Endothelial cell of umbilical vein (primary cell): ENCODE data around the gene VPS8. TPM values are rescaled to one million over a fixed set of nuclear protein-coding genes. Genes with fewer than 3 reads are reported as not detected.
A peak's percentile ranks its signal among the peaks of the same experiment; 100 is the strongest.

ENCODE experiments used
- BruUV-seq: library from RNA; stranded (reverse); fragments of 400-500 nt; replicated peaks from 2 replicates; lab custom pipeline; 2021; lab: Mats Ljungman, UMichigan
- CTCF ChIA-PET: fragments of 300-600, 350-600 bp; sonication (Branson Sonifier 250); formaldehyde crosslinking; loops from one replicate; lab custom pipeline; 2021; ENCODE audit warnings: antibody characterized with exemption, inconsistent platforms; lab: Charles Lee
- POLR2A ChIA-PET: fragments of 300-600, 350-600 bp; sonication (Branson Sonifier 250); formaldehyde crosslinking; loops from one replicate; lab custom pipeline; 2021; ENCODE audit warnings: antibody characterized with exemption, inconsistent platforms; lab: Charles Lee
- DNase-seq: peaks from one replicate; pipeline ENCODE4 v3.0.0-alpha.2; 2011; ENCODE audit warnings: low read depth, low spot score
- FAIRE-seq: peaks from 2 replicates; lab custom pipeline; 2011; peaks lifted over from hg19 to GRCh38; lab: Jason Lieb, UNC
- H2AFZ ChIP-seq: 2 replicates; pipeline ENCODE4 v1.6.0; 2012; ENCODE audit warnings: low read depth, low read length, control low read depth, inconsistent platforms
- H3K27ac ChIP-seq: 2 replicates; pipeline ENCODE4 v1.5.1; 2011; ENCODE audit warnings: low read depth, mild to moderate bottlenecking, control low read depth, low read length, moderate library complexity; ENCODE audit not compliant: insufficient read depth
- H3K27me3 ChIP-seq, 2 experiments: 2 replicates each; pipeline versions ENCODE4 v1.6.0 to v1.6.1; 2011; ENCODE audit warnings: low read length in 2 of 2, mixed read lengths in 1 of 2; ENCODE audit not compliant: control insufficient read depth in 2 of 2, insufficient read depth in 2 of 2
- H3K36me3 ChIP-seq, 2 experiments: 2 replicates in 1 of 2; 3 replicates in 1 of 2; pipeline ENCODE4 v1.5.1; 2011; ENCODE audit warnings: low read length in 2 of 2, mild to moderate bottlenecking in 1 of 2, moderate library complexity in 1 of 2; ENCODE audit not compliant: control insufficient read depth in 2 of 2, insufficient read depth in 2 of 2; ENCODE audit errors: extremely low read depth in 1 of 2
- H3K4me1 ChIP-seq: 3 replicates; pipeline ENCODE4 v1.5.1; 2011; ENCODE audit warnings: mild to moderate bottlenecking, low read length; ENCODE audit not compliant: control insufficient read depth, insufficient read depth; ENCODE audit errors: extremely low read depth
- H3K4me2 ChIP-seq: 2 replicates; pipeline ENCODE4 v1.6.1; 2011; ENCODE audit warnings: low read length, control low read depth, mixed read lengths; ENCODE audit not compliant: insufficient read depth
- H3K4me3 ChIP-seq, 3 experiments: fragments of 200-600 bp in 1 of 3; sonication (generic), shearing (Covaris generic) in 1 of 3; replicated peaks in 1 of 3; 2 replicates each; pipeline ENCODE4 v1.5.1; 2011 to 2016; ENCODE audit warnings: control low read depth in 3 of 3, low read length in 3 of 3, mild to moderate bottlenecking in 2 of 3, inconsistent platforms in 1 of 3, low read depth in 1 of 3, moderate library complexity in 1 of 3; ENCODE audit not compliant: insufficient read depth in 1 of 3
- H3K79me2 ChIP-seq: 2 replicates; pipeline ENCODE4 v1.6.0; 2012; ENCODE audit warnings: low read length, inconsistent platforms; ENCODE audit not compliant: control insufficient read depth, insufficient read depth
- H3K9ac ChIP-seq: replicated peaks from 2 replicates; pipeline ENCODE3; 2011; ENCODE audit warnings: low read length, control low read depth; ENCODE audit not compliant: insufficient read depth; ENCODE audit errors: extremely low read depth
- H3K9me1 ChIP-seq: replicated peaks from 3 replicates; pipeline ENCODE4 v1.6.0; 2011; ENCODE audit warnings: mild to moderate bottlenecking, low read length; ENCODE audit not compliant: control insufficient read depth, insufficient read depth; ENCODE audit errors: extremely low read depth
- H3K9me3 ChIP-seq: replicated peaks from 2 replicates; pipeline ENCODE4 v1.5.1; 2012; ENCODE audit warnings: low read length, inconsistent platforms; ENCODE audit not compliant: control insufficient read depth, insufficient read depth
- H4K20me1 ChIP-seq: replicated peaks from 2 replicates; pipeline ENCODE3; 2011; ENCODE audit warnings: mild to moderate bottlenecking, low read length; ENCODE audit not compliant: control insufficient read depth, insufficient read depth; ENCODE audit errors: extremely low read depth
- EZH2 ChIP-seq: IDR thresholded peaks from 2 replicates; pipeline ENCODE4 v1.6.1; 2012; ENCODE audit warnings: borderline replicate concordance, low read depth, mild to moderate bottlenecking, moderate library complexity, low read length, inconsistent platforms; ENCODE audit not compliant: severe bottlenecking
- FOS ChIP-seq: IDR thresholded peaks from 2 replicates; pipeline ENCODE4 v1.6.1; 2011; ENCODE audit warnings: mild to moderate bottlenecking, low read length, moderate library complexity, borderline replicate concordance; ENCODE audit not compliant: insufficient read depth
- GATA2 ChIP-seq: IDR thresholded peaks from 2 replicates; pipeline ENCODE4 v1.7.0; 2011; ENCODE audit warnings: low read depth, mild to moderate bottlenecking, moderate library complexity, mixed read lengths, low read length; ENCODE audit not compliant: insufficient read length, insufficient read depth
- JUN ChIP-seq: IDR thresholded peaks from 2 replicates; pipeline ENCODE4 v1.6.1; 2011; ENCODE audit warnings: borderline replicate concordance, low read depth; ENCODE audit not compliant: insufficient read length, insufficient read depth
- MYC ChIP-seq: IDR thresholded peaks from one replicate; pipeline ENCODE4 v1.6.1; 2011; ENCODE audit warnings: mild to moderate bottlenecking, low read depth, low read length
- POLR2A ChIP-seq: IDR thresholded peaks from 2 replicates; pipeline ENCODE4 v1.6.1; 2012; ENCODE audit warnings: low read depth, mild to moderate bottlenecking, control low read depth, low read length
- POLR2AphosphoS5 ChIP-seq: IDR thresholded peaks from 2 replicates; pipeline ENCODE4 v1.6.1; 2012; ENCODE audit warnings: low read depth, mild to moderate bottlenecking, control low read depth, low read length, moderate library complexity; ENCODE audit not compliant: insufficient read depth
- dilution Hi-C: fragments of 300-500 bp; cut with MboI; formaldehyde crosslinking; loops from one replicate; pipeline ENCODE4 v1.15.0; 2019; ENCODE audit warnings: low sequenced_read_pairs; ENCODE audit not compliant: extremely low pct_ligation_motif_present
- intact Hi-C: fragments of 100-400 bp; cut with micrococcal nuclease; formaldehyde crosslinking; loops from one replicate; pipeline ENCODE4 v1.10.0; 2022
- polyA plus RNA-seq, 4 experiments: library from polyadenylated mRNA; depleted of rRNA in 3 of 4; stranded (reverse) in 3 of 4; unstranded in 1 of 4; fragments of >200 nt; gene quantifications; 2 replicates each; pipeline versions ENCODE4 v1.2.1 to v1.2.3, GENCODE V29; 2011 to 2012; ENCODE audit warnings: missing spikeins in 1 of 4
- total RNA-seq: library from RNA; stranded (reverse); gene quantifications from 2 replicates; pipeline ENCODE4 v1.2.3, GENCODE V29; 2021
- TF ChIP-seq, protein P1 (sequence below), 2 donors: IDR thresholded peaks; 1 replicate in 1 of 2; 2 replicates in 1 of 2; pipeline ENCODE4 v1.5.1; 2011; ENCODE audit warnings: low read length in 2 of 2, mild to moderate bottlenecking in 2 of 2, moderate library complexity in 2 of 2, control low read depth in 1 of 2, inconsistent platforms in 1 of 2, low read depth in 1 of 2; ENCODE audit not compliant: insufficient read depth in 1 of 2; ENCODE audit errors: extremely low read depth in 1 of 2
- TF ChIP-seq, protein P2 (sequence below): IDR thresholded peaks from 2 replicates; pipeline ENCODE4 v1.6.1; 2011; ENCODE audit not compliant: insufficient read depth, insufficient read length

VPS8 gene
- total and polyA plus RNA-seq, 2 donors (not counting 3 experiments of a cell fraction or from before 2014, with no cell fraction given) = 13.7 to 51.6 TPM

DNA sequence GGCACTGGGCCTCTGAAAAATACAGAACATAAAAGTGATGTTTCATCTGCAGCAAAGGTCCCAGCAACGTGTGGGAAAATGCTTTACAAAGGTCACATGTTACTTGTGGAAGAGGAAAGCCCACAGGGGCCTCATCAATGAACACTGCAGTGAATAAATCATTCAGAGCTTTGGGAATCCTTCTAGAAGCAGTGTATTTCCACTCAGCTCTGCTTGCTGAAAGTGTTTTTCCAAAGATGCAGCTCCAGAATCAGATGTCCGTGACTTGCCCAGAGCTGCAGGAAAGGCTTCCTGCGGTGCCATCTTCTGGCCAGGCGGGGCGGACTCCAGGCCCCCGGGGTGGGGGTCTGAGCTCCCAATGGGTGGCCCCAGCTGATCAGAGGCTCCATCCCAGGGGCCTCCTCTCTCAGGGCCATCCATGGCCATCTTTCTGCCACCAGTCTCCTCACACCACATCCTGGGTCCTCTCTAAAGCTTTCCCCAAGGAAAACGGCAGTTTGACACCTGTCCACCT lies 259.4 kb downstream of the VPS8 start:
- no TSS peak for BruUV-seq
- no peaks in the 10 kb centered on the region for H3K36me3 ChIP-seq
- H3K79me2 ChIP-seq = no peaks in the 10 kb centered on the region
- no peaks in the 10 kb centered on the region for H3K4me1 ChIP-seq
- TF ChIP-seq JUN (no peak), EZH2 (no peak)
- TF ChIP-seq, protein P1, sequence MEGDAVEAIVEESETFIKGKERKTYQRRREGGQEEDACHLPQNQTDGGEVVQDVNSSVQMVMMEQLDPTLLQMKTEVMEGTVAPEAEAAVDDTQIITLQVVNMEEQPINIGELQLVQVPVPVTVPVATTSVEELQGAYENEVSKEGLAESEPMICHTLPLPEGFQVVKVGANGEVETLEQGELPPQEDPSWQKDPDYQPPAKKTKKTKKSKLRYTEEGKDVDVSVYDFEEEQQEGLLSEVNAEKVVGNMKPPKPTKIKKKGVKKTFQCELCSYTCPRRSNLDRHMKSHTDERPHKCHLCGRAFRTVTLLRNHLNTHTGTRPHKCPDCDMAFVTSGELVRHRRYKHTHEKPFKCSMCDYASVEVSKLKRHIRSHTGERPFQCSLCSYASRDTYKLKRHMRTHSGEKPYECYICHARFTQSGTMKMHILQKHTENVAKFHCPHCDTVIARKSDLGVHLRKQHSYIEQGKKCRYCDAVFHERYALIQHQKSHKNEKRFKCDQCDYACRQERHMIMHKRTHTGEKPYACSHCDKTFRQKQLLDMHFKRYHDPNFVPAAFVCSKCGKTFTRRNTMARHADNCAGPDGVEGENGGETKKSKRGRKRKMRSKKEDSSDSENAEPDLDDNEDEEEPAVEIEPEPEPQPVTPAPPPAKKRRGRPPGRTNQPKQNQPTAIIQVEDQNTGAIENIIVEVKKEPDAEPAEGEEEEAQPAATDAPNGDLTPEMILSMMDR (IDR thresholded peaks at IDR 0.05; ENCODE audit: extremely low read depth in 1 of 2, insufficient read depth in 1 of 2, low read depth in 1 of 2, low read length in 2 of 2) = peak in 1 of 2 donors; percentile 28
- no peak overlapping the region for H2AFZ ChIP-seq
- dilution Hi-C loops = no loop called here
- no peak overlapping the region for H3K9ac ChIP-seq
- no peaks in the 10 kb centered on the region for H3K9me3 ChIP-seq
- H3K27ac ChIP-seq = no peak overlapping the region
- no peaks in the 10 kb centered on the region for H4K20me1 ChIP-seq
- ChIA-PET POLR2A (no interaction called here), CTCF (interaction anchor here (0.6 to 1.5 kb wide), 8 partner anchors 18 to 510 kb away, joined by 3 to 30 read pairs (median 3); partner anchors contain the start of gene EPHB3)
- H3K27me3 ChIP-seq = no peaks in the 10 kb centered on the region
- no peaks in the 10 kb centered on the region for H3K9me1 ChIP-seq
- FAIRE-seq = no peak
- no peak overlapping the region for H3K4me3 ChIP-seq
- DNase-seq = no peak
- H3K4me2 ChIP-seq = no peak overlapping the region
- intact Hi-C loops = loop anchor here (1.0 kb wide), 1 partner anchor 196 kb away; no protein-coding TSS in a partner anchor

DNA sequence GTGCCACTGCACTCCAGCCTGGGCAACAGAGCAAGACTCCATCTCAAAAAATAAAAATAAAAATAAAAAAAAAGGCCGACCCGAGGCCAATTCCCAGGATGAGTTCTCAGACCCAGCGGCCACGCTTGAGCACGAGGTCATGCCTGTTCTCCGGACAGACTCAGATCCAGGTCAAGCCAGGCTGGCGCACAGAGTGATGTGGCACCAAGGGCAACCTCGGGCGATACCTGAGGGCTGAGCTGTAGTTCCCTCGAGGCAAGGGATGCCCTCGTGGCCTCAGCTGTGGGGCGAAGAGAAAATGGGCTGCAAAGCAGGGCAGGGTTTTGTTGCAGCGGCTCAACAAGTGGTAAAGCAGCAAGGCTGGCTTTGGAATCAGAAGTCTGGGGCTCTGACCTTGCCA lies 263.6 kb downstream of the VPS8 start:
- ChIA-PET CTCF (no interaction called here), POLR2A (no interaction called here)
- no peak overlapping the region for H3K4me3 ChIP-seq
- no peaks in the 10 kb centered on the region for H3K27me3 ChIP-seq
- no peak overlapping the region for H3K9ac ChIP-seq
- no TSS peak for BruUV-seq
- H3K4me2 ChIP-seq = no peak overlapping the region
- H3K4me1 ChIP-seq = no peaks in the 10 kb centered on the region
- FAIRE-seq (no peak), DNase-seq (no peak)
- H3K79me2 ChIP-seq = no peaks in the 10 kb centered on the region
- H3K36me3 ChIP-seq = no peaks in the 10 kb centered on the region
- intact Hi-C loops = no loop called here
- H3K27ac ChIP-seq = no peak overlapping the region
- dilution Hi-C loops = no loop called here
- TF ChIP-seq GATA2 = no peak
- TF ChIP-seq, protein P2, sequence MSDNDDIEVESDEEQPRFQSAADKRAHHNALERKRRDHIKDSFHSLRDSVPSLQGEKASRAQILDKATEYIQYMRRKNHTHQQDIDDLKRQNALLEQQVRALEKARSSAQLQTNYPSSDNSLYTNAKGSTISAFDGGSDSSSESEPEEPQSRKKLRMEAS = no peak
- no peak for TF ChIP-seq POLR2A
- TF ChIP-seq, protein P1 (IDR thresholded peaks at IDR 0.05; ENCODE audit: extremely low read depth in 1 of 2, insufficient read depth in 1 of 2, low read depth in 1 of 2, low read length in 2 of 2) = no peak
- TF ChIP-seq JUN = no peak
- no peak for TF ChIP-seq EZH2
- no peak for TF ChIP-seq POLR2AphosphoS5
- TF ChIP-seq MYC = no peak
- no peak for TF ChIP-seq FOS
- no peak overlapping the region for H2AFZ ChIP-seq
- no peaks in the 10 kb centered on the region for H4K20me1 ChIP-seq
- no peaks in the 10 kb centered on the region for H3K9me3 ChIP-seq
- no peaks in the 10 kb centered on the region for H3K9me1 ChIP-seq
